IPS-20b (cell line): ENCODE results near the gene OR1L6.

Experiments used
- H3K27ac ChIP-seq: one replicate; pipeline ENCODE4 v1.5.1; 2013; ENCODE audit warnings: low read length
- H3K27me3 ChIP-seq: 2 replicates; pipeline ENCODE4 v1.6.1; 2013; ENCODE audit warnings: mild to moderate bottlenecking, low read length, inconsistent platforms; ENCODE audit not compliant: insufficient read depth
- H3K36me3 ChIP-seq: 2 replicates; pipeline ENCODE4 v1.6.1; 2013; ENCODE audit warnings: low read depth, mild to moderate bottlenecking, inconsistent platforms, low read length, moderate library complexity; ENCODE audit not compliant: insufficient read depth
- H3K4me1 ChIP-seq: 2 replicates; pipeline ENCODE4 v1.6.1; 2013; ENCODE audit warnings: mild to moderate bottlenecking, control low read depth, inconsistent platforms, low read length, moderate library complexity; ENCODE audit not compliant: insufficient read depth
- H3K4me3 ChIP-seq: 2 replicates; pipeline ENCODE4 v1.5.1; 2013; ENCODE audit warnings: mild to moderate bottlenecking, low read length, inconsistent platforms
- H3K9ac ChIP-seq: 2 replicates; pipeline ENCODE4 v1.6.1; 2013; ENCODE audit warnings: low read depth, mild to moderate bottlenecking, inconsistent platforms, low read length, moderate library complexity
- H3K9me3 ChIP-seq: 2 replicates; pipeline ENCODE4 v1.6.1; 2013; ENCODE audit warnings: mild to moderate bottlenecking, low read depth, low read length, inconsistent platforms; ENCODE audit not compliant: insufficient read depth

The OR1L6 gene

DNA sequence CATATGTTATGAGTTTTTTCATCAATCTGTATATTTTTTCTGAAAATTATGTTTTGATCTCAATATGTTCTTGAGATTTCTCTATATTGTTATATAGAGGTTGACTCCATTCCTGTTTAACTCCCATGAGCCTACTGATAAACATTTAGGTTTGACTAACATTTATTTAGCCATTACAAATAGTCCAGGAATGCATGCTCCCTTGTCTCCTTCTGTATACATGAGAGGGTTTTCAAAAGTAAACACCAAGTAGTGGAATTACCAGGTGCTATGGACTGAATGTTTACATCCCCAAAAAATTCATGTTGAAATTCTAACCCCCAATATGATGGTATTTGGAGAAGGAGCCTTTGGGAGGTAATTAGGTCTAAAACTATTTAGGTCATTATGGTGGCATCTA, 43.2 kb downstream of the OR1L6 start:
- Histone ChIP-seq H3K27me3 (no peaks in the 10 kb centered on the region), H3K9me3 (peaks cover 14% of the 10 kb centered on the region; the same call in 1 of the 2 replicates), H3K9ac (no peak overlapping the region), H3K4me1 (no peaks in the 10 kb centered on the region; the same call in 1 of the 2 replicates), H3K4me3 (no peak overlapping the region), H3K27ac (no peak overlapping the region), H3K36me3 (no peaks in the 10 kb centered on the region)

DNA sequence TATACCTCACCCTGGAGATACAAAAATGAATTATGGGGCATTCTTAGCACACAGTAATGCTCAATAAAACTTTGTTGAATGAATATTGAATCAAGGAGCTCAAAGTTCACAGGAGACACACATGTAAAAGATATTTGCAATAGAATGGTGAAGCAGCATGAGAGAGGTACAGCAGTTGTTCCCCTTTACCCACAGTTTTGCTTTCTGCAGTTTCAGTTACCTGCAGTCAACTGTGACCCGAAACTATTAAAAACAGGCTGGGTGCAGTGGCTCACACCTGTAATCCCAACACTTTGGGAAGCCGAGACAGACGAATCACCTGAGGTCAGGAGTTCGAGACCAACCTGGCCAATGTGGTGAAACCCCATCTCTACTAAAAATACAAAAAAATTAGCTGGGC, 44.2 kb downstream of the OR1L6 start:
- Histone ChIP-seq H3K4me3 (no peak overlapping the region), H3K27me3 (no peaks in the 10 kb centered on the region), H3K27ac (no peak overlapping the region), H3K4me1 (no peaks in the 10 kb centered on the region; the same call in 1 of the 2 replicates), H3K36me3 (no peaks in the 10 kb centered on the region), H3K9me3 (peaks cover 14% of the 10 kb centered on the region; the same call in 1 of the 2 replicates), H3K9ac (no peak overlapping the region)

DNA sequence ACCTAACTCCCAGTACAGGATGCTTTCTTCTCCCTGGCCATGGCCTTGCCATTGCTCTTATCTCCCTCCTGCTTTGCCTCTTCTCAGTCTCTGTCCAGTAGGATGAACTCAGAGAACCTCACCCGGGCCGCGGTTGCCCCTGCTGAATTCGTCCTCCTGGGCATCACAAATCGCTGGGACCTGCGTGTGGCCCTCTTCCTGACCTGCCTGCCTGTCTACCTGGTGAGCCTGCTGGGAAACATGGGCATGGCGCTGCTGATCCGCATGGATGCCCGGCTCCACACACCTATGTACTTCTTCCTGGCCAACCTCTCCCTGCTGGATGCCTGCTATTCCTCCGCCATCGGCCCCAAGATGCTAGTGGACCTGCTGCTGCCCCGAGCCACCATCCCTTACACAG, 46.7 kb downstream of the OR1L6 start, which contains the start of gene OR5C1:
Gene OR5C1 (plus strand): TSS at position 103 of the 400 bp plus-strand sequence. CDS start 0 bp downstream, at position 103.
- no peak within 1 kb of the TSS for H3K4me3 ChIP-seq
- H3K9me3 ChIP-seq, result peaks cover 23% of the 10 kb centered on the region; the same call in 1 of the 2 replicates
- H3K27me3 ChIP-seq, result no peaks in the 10 kb centered on the region
- no peaks in the 10 kb centered on the region for H3K36me3 ChIP-seq
- H3K4me1 ChIP-seq, result no peaks in the 10 kb centered on the region; the same call in 1 of the 2 replicates
- no peak within 1 kb of the TSS for H3K27ac ChIP-seq
- no peak within 1 kb of the TSS for H3K9ac ChIP-seq

DNA sequence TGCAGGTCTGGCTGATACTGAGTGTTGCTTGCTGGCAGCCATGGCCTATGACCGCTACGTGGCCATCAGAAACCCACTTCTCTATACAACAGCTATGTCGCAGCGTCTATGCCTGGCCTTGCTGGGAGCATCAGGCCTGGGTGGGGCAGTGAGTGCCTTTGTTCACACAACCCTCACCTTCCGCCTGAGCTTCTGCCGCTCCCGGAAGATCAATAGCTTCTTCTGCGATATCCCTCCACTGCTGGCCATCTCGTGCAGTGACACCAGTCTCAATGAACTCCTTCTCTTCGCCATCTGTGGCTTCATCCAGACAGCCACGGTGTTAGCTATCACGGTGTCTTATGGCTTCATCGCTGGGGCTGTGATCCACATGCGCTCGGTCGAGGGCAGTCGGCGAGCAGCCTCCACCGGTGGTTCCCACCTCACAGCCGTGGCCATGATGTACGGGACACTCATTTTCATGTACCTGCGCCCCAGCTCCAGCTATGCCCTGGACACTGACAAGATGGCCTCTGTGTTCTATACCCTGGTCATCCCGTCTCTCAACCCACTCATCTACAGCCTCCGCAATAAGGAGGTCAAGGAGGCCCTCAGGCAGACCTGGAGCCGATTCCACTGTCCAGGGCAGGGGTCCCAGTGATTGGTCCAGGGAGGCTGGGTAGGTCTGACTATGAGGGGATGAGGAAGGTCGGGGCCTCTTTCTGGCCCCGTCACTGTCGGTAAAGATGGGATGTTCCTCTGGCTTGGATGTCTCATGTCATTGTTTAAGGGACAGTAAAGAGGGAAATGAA, 47.3 kb downstream of the OR1L6 start:
- Histone ChIP-seq H3K9ac (no peak overlapping the region), H3K27me3 (no peaks in the 10 kb centered on the region), H3K36me3 (no peaks in the 10 kb centered on the region), H3K4me3 (no peak overlapping the region), H3K27ac (no peak overlapping the region), H3K9me3 (peaks cover 30% of the 10 kb centered on the region; the same call in 1 of the 2 replicates), H3K4me1 (no peaks in the 10 kb centered on the region; the same call in 1 of the 2 replicates)

DNA sequence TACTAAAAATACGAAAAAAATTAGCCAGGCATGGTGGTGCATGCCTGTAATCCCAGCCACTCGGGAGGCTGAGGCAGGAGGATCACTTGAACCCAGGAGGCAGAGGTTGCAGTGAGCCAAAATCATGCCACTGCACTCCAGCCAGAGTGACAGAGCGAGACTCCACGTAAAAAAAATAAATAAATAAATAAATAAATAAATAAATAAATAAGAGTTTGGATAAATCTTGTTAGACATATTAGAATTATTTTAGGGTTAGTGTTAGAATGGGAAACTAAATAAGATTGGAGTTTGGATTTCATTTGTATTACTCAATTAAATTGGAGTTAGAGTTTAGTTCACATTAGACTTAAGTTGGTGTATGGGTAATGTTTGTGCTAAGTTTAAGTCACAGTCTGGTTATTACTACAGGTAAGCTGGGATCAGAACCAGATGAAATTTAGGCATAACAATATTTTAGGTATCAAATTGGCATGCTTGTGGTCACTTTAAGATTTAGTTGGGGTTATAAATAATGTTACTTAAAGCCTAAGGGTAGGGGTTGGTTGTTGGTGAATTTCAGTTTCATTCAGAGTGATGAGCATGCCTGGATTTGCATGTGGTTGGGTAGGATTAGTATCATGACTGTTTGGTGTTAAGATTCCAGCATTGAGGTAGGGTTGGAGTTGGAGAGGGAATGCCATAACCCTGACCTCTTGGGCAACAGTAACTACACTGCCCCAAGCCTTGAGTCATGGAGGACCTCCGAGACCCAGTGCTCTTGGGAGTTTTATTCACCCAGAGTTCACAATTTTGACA, 50.0 kb downstream of the OR1L6 start:
- no peak overlapping the region for H3K9ac ChIP-seq
- no peak overlapping the region for H3K27ac ChIP-seq
- H3K27me3 ChIP-seq, result no peaks in the 10 kb centered on the region
- peaks cover 21% of the 10 kb centered on the region; the same call in 1 of the 2 replicates for H3K9me3 ChIP-seq
- H3K36me3 ChIP-seq, result no peaks in the 10 kb centered on the region
- H3K4me3 ChIP-seq, result no peak overlapping the region
- H3K4me1 ChIP-seq, result no peaks in the 10 kb centered on the region

DNA sequence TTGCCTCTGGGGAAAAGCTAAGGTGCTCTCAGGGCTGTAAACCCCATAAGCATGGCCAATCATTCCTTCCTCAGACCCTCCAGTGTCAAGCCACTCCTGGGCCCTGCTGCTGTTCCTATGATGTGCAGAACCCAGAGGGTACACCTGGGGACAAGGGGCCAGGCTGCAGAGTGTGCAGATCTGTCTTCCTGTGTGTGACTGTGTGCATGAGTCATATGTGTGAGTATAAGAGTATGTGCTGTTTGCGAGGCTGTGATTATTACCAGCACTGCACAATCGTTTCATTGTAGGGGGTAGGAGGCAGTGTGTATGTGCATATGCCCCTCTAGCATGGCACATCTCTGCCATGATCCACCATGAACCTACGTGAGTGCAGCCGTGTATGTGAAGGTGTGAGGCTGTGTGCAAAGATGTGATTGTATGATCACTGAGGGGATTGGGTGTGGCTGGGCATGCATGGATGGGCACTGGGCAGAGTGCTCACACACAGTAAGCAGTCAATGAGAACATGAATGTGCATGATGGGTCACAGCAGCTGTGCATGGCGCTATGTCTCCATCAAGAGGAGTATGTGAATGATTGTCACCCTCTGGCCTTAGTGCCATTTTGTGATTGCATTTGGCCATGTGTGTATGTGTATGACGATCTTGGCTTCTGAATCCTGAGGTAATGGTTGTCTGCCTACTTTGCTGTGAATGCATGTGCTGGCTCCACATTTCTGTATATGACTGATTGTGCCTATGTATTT, 55.4 kb downstream of the OR1L6 start:
- Histone ChIP-seq H3K9me3 (peaks cover 36% of the 10 kb centered on the region), H3K4me3 (no peak overlapping the region), H3K27ac (no peak overlapping the region), H3K36me3 (no peaks in the 10 kb centered on the region), H3K4me1 (no peaks in the 10 kb centered on the region), H3K9ac (no peak overlapping the region), H3K27me3 (no peaks in the 10 kb centered on the region)
